Stimulated activated CD4-positive, alpha-beta T cell treated with anti-CD3 and anti-CD28 coated beads, TNF-alpha, amount 100 ng/mL, for 1 hour (primary cell): ENCODE measurements around the gene SERPINA12.
"Not testable (repeated sequence)": the region's sequence is repeated elsewhere in the genome, so short reads cannot be mapped to it uniquely, and the experiment has no call there.

ENCODE experiments used
- DNase-seq, 3 donors: peaks; one replicate each; pipeline ENCODE4 v3.0.0-alpha.2; 2020; ENCODE audit warnings: low read depth in 3 of 3, low spot score in 1 of 3

SERPINA12 gene

GRCh38 chr14:94538070-94538740 is 28.9 kb upstream of the SERPINA12 start:
- no peak for DNase-seq

GRCh38 chr14:94536836-94537235 is 27.6 kb upstream of the SERPINA12 start:
- no peak for DNase-seq

- no peak for DNase-seq
Observed at GRCh38 chr14:94535506-94535905, 26.2 kb upstream of the SERPINA12 start.

GRCh38 chr14:94532447-94532846 is 23.2 kb upstream of the SERPINA12 start:
- DNase-seq: no peak

GRCh38 chr14:94531187-94531586 is 21.9 kb upstream of the SERPINA12 start:
- no peak for DNase-seq

GRCh38 chr14:94524093-94524492 is 14.8 kb upstream of the SERPINA12 start:
- no peak for DNase-seq

- no peak for DNase-seq
Observed at GRCh38 chr14:94523265-94523664, 14.0 kb upstream of the SERPINA12 start.

GRCh38 chr14:94522115-94522724 is 13.0 kb upstream of the SERPINA12 start:
- no peak for DNase-seq

- no peak for DNase-seq
Observed at GRCh38 chr14:94521375-94522114, 12.3 kb upstream of the SERPINA12 start.

GRCh38 chr14:94517641-94518257 is 8.5 kb upstream of the SERPINA12 start:
- no peak for DNase-seq

GRCh38 chr14:94517248-94517640 is 8.0 kb upstream of the SERPINA12 start:
- DNase-seq: no peak

- DNase-seq: no peak
Observed at GRCh38 chr14:94515856-94516255, 6.6 kb upstream of the SERPINA12 start.

GRCh38 chr14:94515426-94515825 is 6.2 kb upstream of the SERPINA12 start:
- DNase-seq: no peak

- no peak for DNase-seq
Observed at GRCh38 chr14:94514351-94514750, 5.1 kb upstream of the SERPINA12 start.

GRCh38 chr14:94510481-94510880 is 1.2 kb upstream of the SERPINA12 start:
- DNase-seq: not testable (repeated sequence)

GRCh38 chr14:94505641-94506040 is 3.6 kb downstream of the SERPINA12 start:
- DNase-seq: no peak

- no peak for DNase-seq
Observed at GRCh38 chr14:94505206-94505605, 4.1 kb downstream of the SERPINA12 start.

- DNase-seq: no peak
Observed at GRCh38 chr14:94501588-94502516, 7.4 kb downstream of the SERPINA12 start.

- DNase-seq: no peak
Observed at GRCh38 chr14:94500264-94500663, 9.0 kb downstream of the SERPINA12 start.

- DNase-seq: no peak
Observed at GRCh38 chr14:94499673-94500072, 9.6 kb downstream of the SERPINA12 start.

- no peak for DNase-seq
Observed at GRCh38 chr14:94498215-94498614, 11.1 kb downstream of the SERPINA12 start.
